ENCODE measurements around the gene WDFY2. TPM values are rescaled to one million over a fixed set of nuclear protein-coding genes. Genes with fewer than 3 reads are reported as not detected.

WDFY2 gene
- total RNA-seq, 1 experiment from 2014 or later = 26.4 TPM

DNA sequence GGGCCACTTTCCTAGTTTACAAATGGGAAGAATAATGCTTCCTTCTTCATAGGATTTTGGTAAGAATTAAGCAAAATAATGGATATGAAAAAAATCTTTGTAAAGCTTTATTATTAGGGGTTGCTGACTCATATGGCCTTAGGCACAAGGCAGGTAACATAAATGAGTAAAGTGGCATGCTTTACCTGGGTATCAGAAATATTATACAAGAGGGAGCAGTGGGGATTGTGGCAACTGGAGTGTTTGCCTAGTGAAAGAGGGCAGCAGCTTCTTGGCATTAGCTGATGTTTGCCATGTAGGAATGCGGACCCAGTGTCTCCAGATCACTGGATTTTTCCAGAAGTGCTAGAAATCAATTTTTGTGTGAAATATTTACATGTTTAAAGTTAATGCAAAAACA lies 19.5 kb downstream of the WDFY2 start:
- Mint-ChIP-seq H3K4me1 (peaks cover 22 to 31% of the 10 kb centered on the region in 2 experiments), H3K4me3 (no peak overlapping the region)

More for the DNA sequence above, 19.5 kb downstream of the WDFY2 start:
- Histone ChIP-seq H3K27me3 (ENCODE audit: insufficient read depth, low read length) (no peaks in the 10 kb centered on the region), H3K27ac (ENCODE audit: insufficient read length, low read depth, low read length) (no peak overlapping the region), H4K8ac (replicated peaks; ENCODE audit: insufficient read length, low read depth, low read length) (no peak overlapping the region), H3K4me2 (ENCODE audit: insufficient read depth, insufficient read length, low read length) (no peak overlapping the region), H3K23ac (ENCODE audit: insufficient read length, low read depth, low read length) (no peak overlapping the region), H2AFZ (ENCODE audit: low read length) (no peak overlapping the region), H2BK5ac (ENCODE audit: insufficient read length, low read length) (no peak overlapping the region), H3K56ac (ENCODE audit: insufficient read length, low read depth, low read length) (no peak overlapping the region), H3K4me1 (ENCODE audit: insufficient read depth, low read length) (no peaks in the 10 kb centered on the region; the same call in 1 of the 2 replicates), H3K79me2 (ENCODE audit: insufficient read depth, low read length) (peaks cover 19% of the 10 kb centered on the region; the same call in 1 of the 2 replicates), H2BK120ac (ENCODE audit: low read depth, low read length, poor library complexity, severe bottlenecking) (no peak overlapping the region), H4K5ac (ENCODE audit: insufficient read length, low read depth, low read length) (no peak overlapping the region), H4K20me1 (ENCODE audit: control insufficient read depth, insufficient read depth, insufficient read length) (no peaks in the 10 kb centered on the region), H4K91ac (ENCODE audit: insufficient read length, low read depth, low read length) (no peak overlapping the region), H3K9ac (ENCODE audit: extremely low read depth, insufficient read length, low read length) (no peak overlapping the region), H3K14ac (ENCODE audit: insufficient read depth, low read length) (no peak overlapping the region), H3K9me3 (ENCODE audit: control insufficient read depth, low read depth, low read length) (no peaks in the 10 kb centered on the region), H3K79me1 (ENCODE audit: insufficient read depth, low read depth, low read length, poor library complexity, severe bottlenecking) (peaks cover 6% of the 10 kb centered on the region), H2BK12ac (ENCODE audit: insufficient read length, low read depth, low read length) (no peak overlapping the region), H3K18ac (ENCODE audit: insufficient read length, low read depth, low read length) (no peak overlapping the region), H3K4ac (ENCODE audit: low read depth, low read length) (no peak overlapping the region), H2AK5ac (ENCODE audit: insufficient read length, low read length) (no peak overlapping the region), H2BK20ac (ENCODE audit: low read depth, low read length, poor library complexity, severe bottlenecking) (no peak overlapping the region), H2BK15ac (ENCODE audit: low read depth, low read length) (no peak overlapping the region), H3T11ph (ENCODE audit: low read length) (no peak overlapping the region), H3K23me2 (ENCODE audit: insufficient read length, low read depth, low read length, poor library complexity, severe bottlenecking) (no peaks in the 10 kb centered on the region)
- TF ChIP-seq, protein P1, sequence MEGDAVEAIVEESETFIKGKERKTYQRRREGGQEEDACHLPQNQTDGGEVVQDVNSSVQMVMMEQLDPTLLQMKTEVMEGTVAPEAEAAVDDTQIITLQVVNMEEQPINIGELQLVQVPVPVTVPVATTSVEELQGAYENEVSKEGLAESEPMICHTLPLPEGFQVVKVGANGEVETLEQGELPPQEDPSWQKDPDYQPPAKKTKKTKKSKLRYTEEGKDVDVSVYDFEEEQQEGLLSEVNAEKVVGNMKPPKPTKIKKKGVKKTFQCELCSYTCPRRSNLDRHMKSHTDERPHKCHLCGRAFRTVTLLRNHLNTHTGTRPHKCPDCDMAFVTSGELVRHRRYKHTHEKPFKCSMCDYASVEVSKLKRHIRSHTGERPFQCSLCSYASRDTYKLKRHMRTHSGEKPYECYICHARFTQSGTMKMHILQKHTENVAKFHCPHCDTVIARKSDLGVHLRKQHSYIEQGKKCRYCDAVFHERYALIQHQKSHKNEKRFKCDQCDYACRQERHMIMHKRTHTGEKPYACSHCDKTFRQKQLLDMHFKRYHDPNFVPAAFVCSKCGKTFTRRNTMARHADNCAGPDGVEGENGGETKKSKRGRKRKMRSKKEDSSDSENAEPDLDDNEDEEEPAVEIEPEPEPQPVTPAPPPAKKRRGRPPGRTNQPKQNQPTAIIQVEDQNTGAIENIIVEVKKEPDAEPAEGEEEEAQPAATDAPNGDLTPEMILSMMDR (conservative IDR thresholded peaks at IDR 0.05) = no peak
- Mint-ChIP-seq H3K27me3 (ENCODE audit: low read depth) (no peaks in the 10 kb centered on the region), H3K27ac (peak overlapping the region in 1 of 3 experiments; percentile 53; a peak in 1 of 7 replicates), H3K36me3 (ENCODE audit: insufficient read depth in 1 of 3, low read depth in 3 of 3) (peaks cover 12 to 15% (median 13%) of the 10 kb centered on the region in 3 experiments), H3K9me3 (peaks cover 5 to 8% of the 10 kb centered on the region in 2 experiments; a peak in 3 of 5 replicates)
- no peak for DNase-seq
- no CpG with 5 or more reads among the region's 1 CpG for WGBS (ENCODE audit: extremely low coverage, insufficient read length, low lambda C conversion rate)
